Astrocyte (in vitro differentiated cells and primary cell): ENCODE measurements around the gene TRIM59. TPM values are rescaled to one million over a fixed set of nuclear protein-coding genes. Genes with fewer than 3 reads are reported as not detected.

ENCODE experiments used
- DNase-seq: peaks from one replicate; pipeline ENCODE4 v3.0.0-alpha.2; 2010; ENCODE audit warnings: low read depth
- FAIRE-seq: peaks from 2 replicates; lab custom pipeline; 2011; peaks lifted over from hg19 to GRCh38; lab: Jason Lieb, UNC
- H2AFZ ChIP-seq: 2 replicates; pipeline ENCODE4 v1.6.0; 2012; ENCODE audit warnings: low read depth, low read length, inconsistent platforms
- H3K27ac ChIP-seq: 2 replicates; pipeline ENCODE4 v1.5.1; 2011; ENCODE audit warnings: low read depth, low read length, inconsistent platforms
- H3K27me3 ChIP-seq: 2 replicates; pipeline ENCODE4 v1.6.0; 2011; ENCODE audit warnings: low read length, inconsistent platforms; ENCODE audit not compliant: insufficient read depth
- H3K36me3 ChIP-seq: 2 replicates; pipeline ENCODE4 v1.5.1; 2011; ENCODE audit warnings: low read length, inconsistent platforms; ENCODE audit not compliant: insufficient read depth
- H3K4me1 ChIP-seq: 2 replicates; pipeline ENCODE4 v1.5.1; 2011; ENCODE audit warnings: low read length, inconsistent platforms; ENCODE audit not compliant: insufficient read depth
- H3K4me2 ChIP-seq: 2 replicates; pipeline ENCODE4 v1.6.0; 2012; ENCODE audit warnings: low read length, inconsistent platforms
- H3K4me3 ChIP-seq: 2 replicates; pipeline ENCODE4 v1.5.1; 2011; ENCODE audit warnings: low read depth, mild to moderate bottlenecking, low read length, inconsistent platforms; ENCODE audit not compliant: insufficient read depth
- H3K79me2 ChIP-seq: 2 replicates; pipeline ENCODE4 v1.6.0; 2012; ENCODE audit warnings: mild to moderate bottlenecking, low read length, inconsistent platforms; ENCODE audit not compliant: insufficient read depth
- H3K9ac ChIP-seq: 2 replicates; pipeline ENCODE4 v1.6.0; 2012; ENCODE audit warnings: mild to moderate bottlenecking, low read length, inconsistent platforms
- H3K9me3 ChIP-seq: 2 replicates; pipeline ENCODE4 v1.5.1; 2012; ENCODE audit warnings: low read depth, mild to moderate bottlenecking, low read length, inconsistent platforms; ENCODE audit not compliant: insufficient read depth
- H4K20me1 ChIP-seq: 2 replicates; pipeline ENCODE4 v1.6.0; 2012; ENCODE audit warnings: low read length, inconsistent platforms; ENCODE audit not compliant: insufficient read depth
- H3K27ac Mint-ChIP-seq: one replicate; pipeline ENCODE4 v1.8.0; 2021; ENCODE audit warnings: mild to moderate bottlenecking, mixed read lengths; ENCODE audit not compliant: unreplicated experiment
- H3K27me3 Mint-ChIP-seq: one replicate; pipeline ENCODE4 v1.8.0; 2021; ENCODE audit warnings: low read depth, mixed read lengths; ENCODE audit not compliant: unreplicated experiment
- H3K36me3 Mint-ChIP-seq: one replicate; pipeline ENCODE4 v1.8.0; 2021; ENCODE audit warnings: low read depth, mixed read lengths; ENCODE audit not compliant: unreplicated experiment
- H3K4me1 Mint-ChIP-seq: one replicate; pipeline ENCODE4 v1.8.0; 2021; ENCODE audit warnings: low read depth, mixed read lengths; ENCODE audit not compliant: unreplicated experiment
- H3K4me3 Mint-ChIP-seq: one replicate; pipeline ENCODE4 v1.8.0; 2021; ENCODE audit warnings: mild to moderate bottlenecking, moderate library complexity, mixed read lengths; ENCODE audit not compliant: unreplicated experiment
- H3K9me3 Mint-ChIP-seq: one replicate; pipeline ENCODE4 v1.8.0; 2021; ENCODE audit warnings: mild to moderate bottlenecking, mixed read lengths; ENCODE audit not compliant: unreplicated experiment
- EZH2 ChIP-seq: IDR thresholded peaks from 2 replicates; pipeline ENCODE4 v1.6.1; 2012; ENCODE audit warnings: mild to moderate bottlenecking, low read length, inconsistent platforms; ENCODE audit not compliant: insufficient read depth
- total RNA-seq: library from RNA; stranded (reverse); gene quantifications from 2 replicates; pipeline ENCODE4 v1.2.1, GENCODE V29; 2021
- TF ChIP-seq, protein P1 (sequence below): IDR thresholded peaks from 2 replicates; pipeline ENCODE4 v1.5.1; 2011; ENCODE audit warnings: low read depth, mild to moderate bottlenecking, inconsistent platforms, low read length, moderate library complexity; ENCODE audit not compliant: insufficient read depth

Gene TRIM59
- total RNA-seq, 1 donor from 2014 or later = 20.6 TPM

DNA sequence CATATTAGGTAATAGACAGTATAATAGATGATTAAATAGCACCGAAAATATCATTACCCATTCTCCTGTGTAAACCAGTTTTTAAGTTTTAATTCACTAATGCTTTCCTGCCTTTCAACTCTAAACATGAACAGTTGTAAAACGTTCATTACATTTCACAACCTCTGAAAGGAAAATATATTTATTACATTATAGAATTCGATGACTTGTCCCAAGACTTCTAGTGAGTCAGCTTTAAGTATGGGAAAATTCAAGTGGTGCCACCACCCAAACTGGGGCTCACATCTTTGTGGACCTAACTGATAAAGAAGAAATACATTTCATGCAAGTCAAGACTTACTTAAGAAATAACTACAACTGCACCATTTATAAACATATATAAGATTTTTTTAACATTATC lies 2.0 kb downstream of the TRIM59 start:
- FAIRE-seq = no peak
- H3K27ac Mint-ChIP-seq = peak overlapping the region; percentile 26

DNA sequence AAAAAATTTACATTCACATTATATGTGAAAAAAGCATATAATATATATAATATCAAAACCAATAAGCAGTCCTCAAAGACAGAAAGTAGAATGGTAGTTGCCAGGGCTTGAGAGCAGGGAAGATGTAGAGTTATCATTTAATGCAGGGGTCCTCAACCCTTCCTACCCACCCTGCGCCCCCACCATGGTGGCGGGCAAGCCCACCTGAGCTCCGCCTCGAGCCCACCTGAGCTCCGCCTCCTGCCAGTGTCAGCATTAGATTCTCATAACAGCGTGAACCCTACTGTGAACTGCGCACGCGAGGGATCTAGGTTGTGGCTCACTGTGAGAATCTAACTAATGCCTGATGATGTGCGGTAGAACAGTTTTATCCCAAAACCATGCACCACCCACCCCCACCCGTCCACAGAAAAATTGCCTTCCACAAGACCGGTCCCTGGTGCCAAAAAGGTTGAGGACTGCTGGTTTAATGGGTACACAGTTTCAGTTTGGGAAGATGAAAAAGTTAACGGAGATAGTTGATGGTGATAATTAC lies 3.0 kb downstream of the TRIM59 start:
- Mint-ChIP-seq H3K36me3 (peaks cover 13% of the 10 kb centered on the region), H3K27me3 (no peaks in the 10 kb centered on the region), H3K9me3 (peaks cover 3% of the 10 kb centered on the region), H3K27ac (no peak overlapping the region), H3K4me1 (peaks cover 18% of the 10 kb centered on the region), H3K4me3 (no peak overlapping the region)
- Histone ChIP-seq H3K27me3 (no peaks in the 10 kb centered on the region), H4K20me1 (peaks cover 7% of the 10 kb centered on the region), H3K36me3 (peaks cover 9% of the 10 kb centered on the region), H3K4me1 (peaks cover 14% of the 10 kb centered on the region), H2AFZ (no peak overlapping the region), H3K27ac (no peak overlapping the region), H3K4me2 (peak overlapping the region; percentile 53), H3K4me3 (no peak overlapping the region), H3K9me3 (no peaks in the 10 kb centered on the region), H3K9ac (no peak overlapping the region), H3K79me2 (peaks cover 77% of the 10 kb centered on the region)
- DNase-seq (no peak), FAIRE-seq (no peak)
- TF ChIP-seq, protein P1, sequence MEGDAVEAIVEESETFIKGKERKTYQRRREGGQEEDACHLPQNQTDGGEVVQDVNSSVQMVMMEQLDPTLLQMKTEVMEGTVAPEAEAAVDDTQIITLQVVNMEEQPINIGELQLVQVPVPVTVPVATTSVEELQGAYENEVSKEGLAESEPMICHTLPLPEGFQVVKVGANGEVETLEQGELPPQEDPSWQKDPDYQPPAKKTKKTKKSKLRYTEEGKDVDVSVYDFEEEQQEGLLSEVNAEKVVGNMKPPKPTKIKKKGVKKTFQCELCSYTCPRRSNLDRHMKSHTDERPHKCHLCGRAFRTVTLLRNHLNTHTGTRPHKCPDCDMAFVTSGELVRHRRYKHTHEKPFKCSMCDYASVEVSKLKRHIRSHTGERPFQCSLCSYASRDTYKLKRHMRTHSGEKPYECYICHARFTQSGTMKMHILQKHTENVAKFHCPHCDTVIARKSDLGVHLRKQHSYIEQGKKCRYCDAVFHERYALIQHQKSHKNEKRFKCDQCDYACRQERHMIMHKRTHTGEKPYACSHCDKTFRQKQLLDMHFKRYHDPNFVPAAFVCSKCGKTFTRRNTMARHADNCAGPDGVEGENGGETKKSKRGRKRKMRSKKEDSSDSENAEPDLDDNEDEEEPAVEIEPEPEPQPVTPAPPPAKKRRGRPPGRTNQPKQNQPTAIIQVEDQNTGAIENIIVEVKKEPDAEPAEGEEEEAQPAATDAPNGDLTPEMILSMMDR = no peak
- no peak for TF ChIP-seq EZH2

More for the DNA sequence above, 2.0 kb downstream of the TRIM59 start:
- H3K36me3 Mint-ChIP-seq = peaks cover 13% of the 10 kb centered on the region
- Histone ChIP-seq H3K9ac (peak overlapping the region; percentile 44), H3K4me3 (peak overlapping the region; percentile 93), H3K79me2 (peaks cover 68% of the 10 kb centered on the region), H3K4me2 (peak overlapping the region; percentile 91), H3K4me1 (peaks cover 14% of the 10 kb centered on the region), H3K36me3 (peaks cover 9% of the 10 kb centered on the region), H3K27ac (peak overlapping the region; percentile 29), H2AFZ (no peak overlapping the region), H4K20me1 (peaks cover 7% of the 10 kb centered on the region), H3K27me3 (no peaks in the 10 kb centered on the region), H3K9me3 (no peaks in the 10 kb centered on the region)
- H3K9me3 Mint-ChIP-seq = peaks cover 3% of the 10 kb centered on the region
- H3K27me3 Mint-ChIP-seq = no peaks in the 10 kb centered on the region
- DNase-seq = peak; percentile 36
- H3K4me3 Mint-ChIP-seq = peak overlapping the region; percentile 96
- TF ChIP-seq, protein P1 = no peak
- TF ChIP-seq EZH2 = no peak
- peaks cover 18% of the 10 kb centered on the region for H3K4me1 Mint-ChIP-seq

DNA sequence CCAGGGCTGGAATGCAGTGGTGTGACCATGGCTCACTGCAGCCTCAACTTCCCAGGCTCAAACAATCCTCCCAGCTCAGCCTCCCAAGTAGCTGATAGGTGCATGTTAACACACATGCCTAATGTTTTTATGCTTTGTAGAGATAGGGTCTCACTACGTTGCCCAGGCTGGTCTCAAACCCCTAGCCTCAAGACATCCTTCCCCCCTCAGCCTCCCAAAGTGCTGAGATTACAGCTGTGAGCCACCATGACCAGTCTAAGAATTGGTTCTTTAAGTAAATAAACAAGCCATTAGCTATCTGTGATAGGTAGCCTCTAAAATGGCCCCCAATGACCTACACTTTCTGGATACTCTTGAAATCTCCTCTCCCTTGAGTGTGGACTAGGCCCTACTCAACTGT lies 3.7 kb downstream of the TRIM59 start:
- Histone ChIP-seq H4K20me1 (peaks cover 7% of the 10 kb centered on the region), H3K4me1 (peaks cover 14% of the 10 kb centered on the region), H3K9ac (no peak overlapping the region), H3K9me3 (no peaks in the 10 kb centered on the region), H3K79me2 (peaks cover 85% of the 10 kb centered on the region), H3K4me3 (no peak overlapping the region), H3K27me3 (no peaks in the 10 kb centered on the region), H3K36me3 (peaks cover 12% of the 10 kb centered on the region), H3K4me2 (peak overlapping the region; percentile 13), H3K27ac (no peak overlapping the region), H2AFZ (no peak overlapping the region)
- DNase-seq = no peak
- Mint-ChIP-seq H3K4me3 (peak overlapping the region; percentile 45), H3K36me3 (peaks cover 13% of the 10 kb centered on the region), H3K4me1 (peaks cover 16% of the 10 kb centered on the region), H3K27ac (peak overlapping the region; percentile 85), H3K27me3 (no peaks in the 10 kb centered on the region), H3K9me3 (peaks cover 3% of the 10 kb centered on the region)
- TF ChIP-seq, protein P1 = no peak
- TF ChIP-seq EZH2 = no peak
- no peak for FAIRE-seq
